GM19372 (cell line): ENCODE results near the gene ANTXR1.

Experiments used
- ATAC-seq: cut with Tn5 transposase; IDR thresholded peaks from one replicate; pipeline ENCODE4 v1.9.1; 2021; ENCODE audit warnings: mild to moderate bottlenecking, low read depth, moderate library complexity; ENCODE audit not compliant: unreplicated experiment

The ANTXR1 gene

GRCh38 chr2:69089998-69090397 lies 77.0 kb downstream of the ANTXR1 start:
- no peak for ATAC-seq

GRCh38 chr2:69090820-69091219 lies 77.8 kb downstream of the ANTXR1 start:
- ATAC-seq = no peak

GRCh38 chr2:69092857-69093256 lies 79.9 kb downstream of the ANTXR1 start:
- no peak for ATAC-seq

- no peak for ATAC-seq
Measured at GRCh38 chr2:69095305-69095704, 82.3 kb downstream of the ANTXR1 start.

GRCh38 chr2:69096326-69097095 lies 83.5 kb downstream of the ANTXR1 start:
- ATAC-seq = no peak

GRCh38 chr2:69097148-69097610 lies 84.2 kb downstream of the ANTXR1 start:
- ATAC-seq = no peak

- no peak for ATAC-seq
Measured at GRCh38 chr2:69097891-69098655, 85.1 kb downstream of the ANTXR1 start.

- ATAC-seq = no peak
Measured at GRCh38 chr2:69099541-69099940, 86.6 kb downstream of the ANTXR1 start.

- ATAC-seq = no peak
Measured at GRCh38 chr2:69100220-69100723, 87.3 kb downstream of the ANTXR1 start.

- ATAC-seq = no peak
Measured at GRCh38 chr2:69102041-69102593, 89.1 kb downstream of the ANTXR1 start.

- no peak for ATAC-seq
Measured at GRCh38 chr2:69103419-69103818, 90.4 kb downstream of the ANTXR1 start.

- ATAC-seq = no peak
Measured at GRCh38 chr2:69104261-69104660, 91.3 kb downstream of the ANTXR1 start.

GRCh38 chr2:69109255-69109654 lies 96.3 kb downstream of the ANTXR1 start:
- no peak for ATAC-seq

- no peak for ATAC-seq
Measured at GRCh38 chr2:69111076-69111475, 98.1 kb downstream of the ANTXR1 start.

- no peak for ATAC-seq
Measured at GRCh38 chr2:69113627-69114026, 100.6 kb downstream of the ANTXR1 start.

- ATAC-seq = no peak
Measured at GRCh38 chr2:69114534-69114933, 101.6 kb downstream of the ANTXR1 start.

GRCh38 chr2:69116438-69116837 lies 103.5 kb downstream of the ANTXR1 start:
- ATAC-seq = no peak

- ATAC-seq = no peak
Measured at GRCh38 chr2:69118609-69119008, 105.6 kb downstream of the ANTXR1 start.

- no peak for ATAC-seq
Measured at GRCh38 chr2:69119104-69119894, 106.3 kb downstream of the ANTXR1 start.

- no peak for ATAC-seq
Measured at GRCh38 chr2:69122271-69122670, 109.3 kb downstream of the ANTXR1 start.
